IPS-15b (cell line): Measurements from ENCODE around the gene SLC9A2.

Experiments
- H3K27me3 ChIP-seq: one replicate; pipeline ENCODE4 v1.6.1; 2013; ENCODE audit warnings: low read length; ENCODE audit not compliant: control insufficient read depth, insufficient read depth
- H3K36me3 ChIP-seq: one replicate; pipeline ENCODE4 v1.6.1; 2013; ENCODE audit warnings: low read length; ENCODE audit not compliant: control insufficient read depth, insufficient read depth
- H3K4me1 ChIP-seq: one replicate; pipeline ENCODE4 v1.6.1; 2013; ENCODE audit warnings: mild to moderate bottlenecking, low read length; ENCODE audit not compliant: control insufficient read depth, insufficient read depth
- H3K4me3 ChIP-seq: one replicate; pipeline ENCODE4 v1.5.1; 2013; ENCODE audit warnings: low read depth, low read length
- H3K9ac ChIP-seq: one replicate; pipeline ENCODE4 v1.6.1; 2013; ENCODE audit warnings: low read depth, mild to moderate bottlenecking, low read length
- H3K9me3 ChIP-seq: one replicate; pipeline ENCODE4 v1.6.1; 2013; ENCODE audit warnings: mild to moderate bottlenecking, low read length; ENCODE audit not compliant: control insufficient read depth, insufficient read depth

SLC9A2 gene

GRCh38 chr2:102660574-102660973 lies 41.2 kb downstream of the SLC9A2 start:
- H3K4me3 ChIP-seq, result no peak overlapping the region
- H3K4me1 ChIP-seq, result no peaks in the 10 kb centered on the region
- no peaks in the 10 kb centered on the region for H3K27me3 ChIP-seq
- H3K36me3 ChIP-seq, result no peaks in the 10 kb centered on the region
- no peaks in the 10 kb centered on the region for H3K9me3 ChIP-seq
- H3K9ac ChIP-seq, result no peak overlapping the region

DNA sequence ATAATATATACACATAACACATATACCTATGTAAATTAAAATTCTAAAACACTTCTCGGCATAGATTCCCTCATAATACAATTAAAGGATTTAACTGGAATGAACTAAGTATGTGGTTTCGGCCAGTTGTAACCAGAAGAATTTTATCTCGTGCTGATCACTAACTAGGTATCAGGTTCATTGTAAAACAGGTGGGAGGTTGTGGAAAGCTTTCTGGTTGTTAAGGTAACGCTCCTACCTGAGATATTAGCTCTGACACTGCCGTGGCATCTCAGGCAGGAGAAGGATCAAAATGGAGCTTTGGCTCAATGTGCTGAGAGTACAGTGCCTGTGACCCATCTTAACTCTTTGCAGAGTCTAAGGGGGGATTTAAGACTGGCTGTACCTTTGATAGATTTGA lies 42.5 kb downstream of the SLC9A2 start:
- Histone ChIP-seq H3K9me3 (no peaks in the 10 kb centered on the region), H3K36me3 (no peaks in the 10 kb centered on the region), H3K4me3 (no peak overlapping the region), H3K4me1 (no peaks in the 10 kb centered on the region), H3K27me3 (no peaks in the 10 kb centered on the region), H3K9ac (no peak overlapping the region)

- Histone ChIP-seq H3K36me3 (no peaks in the 10 kb centered on the region), H3K9ac (no peak overlapping the region), H3K4me1 (no peaks in the 10 kb centered on the region), H3K4me3 (no peak overlapping the region), H3K27me3 (no peaks in the 10 kb centered on the region), H3K9me3 (no peaks in the 10 kb centered on the region)
These were observed 43.5 kb downstream of the SLC9A2 start for GRCh38 chr2:102662833-102663232.

DNA sequence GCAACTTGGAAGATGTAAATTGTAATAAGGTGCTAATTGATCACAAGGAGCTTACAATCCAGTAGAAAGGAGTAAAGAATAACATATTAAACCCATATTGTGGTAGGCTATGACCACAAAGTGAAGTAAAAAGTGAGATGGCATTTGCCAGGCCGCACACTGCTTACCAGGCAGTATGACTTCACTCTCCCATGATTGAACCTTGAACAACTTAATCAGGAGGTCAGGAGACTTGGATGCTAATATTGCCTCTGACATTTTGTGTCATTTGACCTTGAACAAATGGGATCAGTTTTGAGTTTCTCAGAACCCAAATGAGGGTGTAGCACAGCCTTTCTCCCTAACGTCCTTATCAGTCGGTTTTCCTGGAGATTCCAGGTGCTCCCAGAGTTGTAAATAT lies 44.0 kb downstream of the SLC9A2 start:
- no peak overlapping the region for H3K4me3 ChIP-seq
- H3K36me3 ChIP-seq, result no peaks in the 10 kb centered on the region
- H3K9me3 ChIP-seq, result no peaks in the 10 kb centered on the region
- H3K4me1 ChIP-seq, result no peaks in the 10 kb centered on the region
- H3K9ac ChIP-seq, result no peak overlapping the region
- no peaks in the 10 kb centered on the region for H3K27me3 ChIP-seq

DNA sequence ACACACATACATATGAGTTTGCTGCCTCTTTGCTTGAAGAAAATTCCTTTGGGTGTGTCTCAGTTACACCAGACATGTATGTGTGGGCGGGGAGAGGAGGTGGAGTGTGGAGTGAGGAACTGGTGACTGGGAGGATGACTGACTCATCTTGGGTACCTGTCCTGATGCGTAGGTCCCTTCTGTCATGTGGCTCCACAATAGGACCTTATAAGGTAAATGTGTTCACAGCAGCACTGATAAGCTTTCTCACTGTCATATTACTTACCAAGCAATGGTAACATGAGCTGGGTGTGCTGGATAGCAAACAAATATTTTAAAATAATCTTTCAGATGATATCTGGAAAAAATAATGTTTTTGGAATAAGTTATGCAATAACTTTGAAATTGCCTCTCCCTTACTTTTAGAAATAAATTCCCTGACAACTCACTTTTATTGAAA lies 45.1 kb downstream of the SLC9A2 start:
- H3K27me3 ChIP-seq, result no peaks in the 10 kb centered on the region
- H3K4me1 ChIP-seq, result no peaks in the 10 kb centered on the region
- H3K9ac ChIP-seq, result no peak overlapping the region
- no peaks in the 10 kb centered on the region for H3K9me3 ChIP-seq
- H3K36me3 ChIP-seq, result no peaks in the 10 kb centered on the region
- no peak overlapping the region for H3K4me3 ChIP-seq

GRCh38 chr2:102667072-102667471 lies 47.7 kb downstream of the SLC9A2 start:
- Histone ChIP-seq H3K4me1 (no peaks in the 10 kb centered on the region), H3K27me3 (no peaks in the 10 kb centered on the region), H3K4me3 (no peak overlapping the region), H3K9me3 (no peaks in the 10 kb centered on the region), H3K9ac (no peak overlapping the region), H3K36me3 (no peaks in the 10 kb centered on the region)

- Histone ChIP-seq H3K27me3 (no peaks in the 10 kb centered on the region), H3K4me1 (no peaks in the 10 kb centered on the region), H3K9ac (no peak overlapping the region), H3K9me3 (no peaks in the 10 kb centered on the region), H3K36me3 (no peaks in the 10 kb centered on the region), H3K4me3 (no peak overlapping the region)
These were observed 48.8 kb downstream of the SLC9A2 start for GRCh38 chr2:102668171-102668570.

GRCh38 chr2:102669401-102669800 lies 50.0 kb downstream of the SLC9A2 start:
- H3K36me3 ChIP-seq, result no peaks in the 10 kb centered on the region
- no peak overlapping the region for H3K4me3 ChIP-seq
- no peaks in the 10 kb centered on the region for H3K27me3 ChIP-seq

GRCh38 chr2:102672107-102672776 lies 52.9 kb downstream of the SLC9A2 start:
- no peak overlapping the region for H3K9ac ChIP-seq
- H3K36me3 ChIP-seq, result no peaks in the 10 kb centered on the region
- H3K9me3 ChIP-seq, result no peaks in the 10 kb centered on the region
- no peak overlapping the region for H3K4me3 ChIP-seq
- no peaks in the 10 kb centered on the region for H3K4me1 ChIP-seq
- no peaks in the 10 kb centered on the region for H3K27me3 ChIP-seq

More at GRCh38 chr2:102669401-102669800, 50.0 kb downstream of the SLC9A2 start:
- Histone ChIP-seq H3K9ac (no peak overlapping the region), H3K4me1 (no peaks in the 10 kb centered on the region), H3K9me3 (no peaks in the 10 kb centered on the region)

DNA sequence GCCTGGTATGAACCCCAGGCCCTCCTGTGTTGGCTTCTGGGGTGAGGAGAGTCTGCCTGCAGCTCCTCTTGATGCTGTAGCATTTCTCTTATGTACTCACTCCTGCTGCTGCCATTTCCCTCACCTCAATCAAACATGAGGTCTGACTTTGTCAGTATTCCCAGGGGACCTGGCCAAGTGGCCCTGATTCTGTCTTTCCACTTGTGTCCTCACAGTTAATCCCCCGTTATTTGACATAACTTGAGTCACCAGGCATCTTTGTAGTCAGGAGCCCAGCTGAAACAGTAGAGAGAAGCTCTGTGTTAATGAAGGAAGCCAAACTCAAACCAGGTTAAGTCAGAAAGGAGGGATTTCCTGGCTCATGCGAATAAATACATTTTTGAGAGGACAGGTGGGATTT lies 55.0 kb downstream of the SLC9A2 start:
- no peak overlapping the region for H3K4me3 ChIP-seq
- H3K4me1 ChIP-seq, result no peaks in the 10 kb centered on the region
- no peaks in the 10 kb centered on the region for H3K27me3 ChIP-seq
- no peaks in the 10 kb centered on the region for H3K36me3 ChIP-seq
- H3K9me3 ChIP-seq, result no peaks in the 10 kb centered on the region
- no peak overlapping the region for H3K9ac ChIP-seq

DNA sequence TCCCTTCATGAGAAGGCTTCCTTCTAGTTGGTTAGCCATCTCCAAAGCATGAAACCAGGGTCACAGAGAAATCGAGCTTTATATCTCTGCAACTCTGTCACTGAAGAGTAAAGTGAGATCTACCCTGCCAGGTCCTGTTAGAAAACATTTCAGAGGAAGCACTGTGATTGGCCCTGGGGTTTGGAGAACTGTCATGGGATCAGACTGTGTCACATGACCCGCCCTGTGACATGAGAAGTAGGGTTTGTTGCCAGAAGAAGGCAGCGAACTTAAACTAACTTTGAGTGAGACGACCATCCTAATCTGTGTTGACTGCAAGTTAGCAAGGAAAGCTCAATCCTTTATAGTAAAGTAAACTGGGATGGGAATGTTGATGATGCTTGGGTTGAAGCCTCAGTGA lies 55.5 kb downstream of the SLC9A2 start:
- Histone ChIP-seq H3K4me3 (no peak overlapping the region), H3K4me1 (no peaks in the 10 kb centered on the region), H3K9me3 (no peaks in the 10 kb centered on the region), H3K9ac (no peak overlapping the region), H3K36me3 (no peaks in the 10 kb centered on the region), H3K27me3 (no peaks in the 10 kb centered on the region)

DNA sequence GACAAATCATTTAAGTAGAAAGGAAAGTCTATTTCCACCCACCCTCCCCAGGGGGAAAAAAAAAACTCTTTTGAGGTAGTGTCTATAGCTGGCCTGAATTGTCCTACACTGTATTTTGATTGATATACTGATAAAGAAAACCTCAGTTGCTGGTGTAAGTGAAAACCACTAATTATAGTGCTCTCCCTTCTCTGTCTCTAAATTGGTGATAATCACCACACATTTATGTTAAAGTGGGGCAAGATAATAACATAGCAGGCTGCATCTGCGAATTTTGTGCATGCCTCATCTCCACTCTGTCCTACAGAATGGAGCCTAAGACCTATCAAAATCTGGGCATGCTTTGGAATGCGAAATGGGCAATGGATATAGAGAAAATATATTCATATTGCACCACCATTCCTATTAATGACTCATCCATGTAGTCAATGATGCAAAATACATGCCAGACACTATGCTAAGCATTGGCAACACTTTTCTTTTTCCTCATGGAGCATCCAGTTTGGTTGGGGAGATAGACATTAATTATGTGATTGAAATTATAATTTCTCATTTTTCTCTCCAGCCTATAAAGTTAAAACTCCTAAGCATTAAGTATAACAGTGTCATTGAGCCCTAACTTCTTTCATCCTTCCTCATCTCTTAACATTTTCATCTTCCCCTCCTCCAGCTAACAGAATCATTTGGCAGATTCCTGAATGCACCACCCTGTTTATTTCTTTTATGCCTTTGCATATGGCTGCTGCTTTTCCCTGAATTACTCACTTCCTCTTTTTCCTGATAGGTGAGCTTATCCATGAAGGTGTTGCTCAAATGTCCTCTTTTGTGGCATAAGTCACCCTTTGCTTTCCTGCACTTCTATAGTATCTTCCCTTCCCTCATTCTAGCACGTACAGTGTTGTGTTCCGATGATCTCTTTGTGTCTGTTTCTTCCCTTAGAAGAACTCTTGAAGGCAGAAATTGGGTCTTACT lies 58.2 kb downstream of the SLC9A2 start:
- Histone ChIP-seq H3K9ac (no peak overlapping the region), H3K4me3 (no peak overlapping the region), H3K9me3 (no peaks in the 10 kb centered on the region), H3K4me1 (no peaks in the 10 kb centered on the region), H3K27me3 (no peaks in the 10 kb centered on the region), H3K36me3 (no peaks in the 10 kb centered on the region)
